GM11168 (cell line): ENCODE results near the gene TMED1.

Source experiments
- in situ Hi-C: fragments of 300-500 bp; cut with MboI; formaldehyde crosslinking; loops from one replicate; pipeline ENCODE4 v1.12.0; 2022; ENCODE audit warnings: low sequenced_read_pairs; ENCODE audit not compliant: unreplicated experiment

TMED1 gene

GRCh38 chr19:10812902-10813404, 23.1 kb downstream of the TMED1 start:
- in situ Hi-C loops, result no loop called here

- in situ Hi-C loops, result no loop called here
Measured at GRCh38 chr19:10812196-10812595, 23.8 kb downstream of the TMED1 start.

GRCh38 chr19:10811391-10812111, 24.5 kb downstream of the TMED1 start:
- in situ Hi-C loops, result no loop called here

- in situ Hi-C loops, result no loop called here
Measured at GRCh38 chr19:10809651-10810285, 26.2 kb downstream of the TMED1 start.

GRCh38 chr19:10808937-10809649, 26.9 kb downstream of the TMED1 start:
- in situ Hi-C loops, result no loop called here

GRCh38 chr19:10805758-10806247, 30.2 kb downstream of the TMED1 start:
- in situ Hi-C loops, result no loop called here

- in situ Hi-C loops, result no loop called here
Measured at GRCh38 chr19:10805065-10805757, 30.8 kb downstream of the TMED1 start.

GRCh38 chr19:10803252-10803651, 32.8 kb downstream of the TMED1 start:
- in situ Hi-C loops, result no loop called here

GRCh38 chr19:10802479-10802878, 33.5 kb downstream of the TMED1 start:
- in situ Hi-C loops, result no loop called here

GRCh38 chr19:10800488-10800887, 35.5 kb downstream of the TMED1 start:
- in situ Hi-C loops, result no loop called here

- in situ Hi-C loops, result no loop called here
Measured at GRCh38 chr19:10797541-10798256, 38.3 kb downstream of the TMED1 start.

GRCh38 chr19:10797078-10797477, 38.9 kb downstream of the TMED1 start:
- in situ Hi-C loops, result no loop called here

GRCh38 chr19:10796653-10797052, 39.4 kb downstream of the TMED1 start:
- in situ Hi-C loops, result no loop called here

- in situ Hi-C loops, result no loop called here
Measured at GRCh38 chr19:10789866-10790265, 46.1 kb downstream of the TMED1 start.

GRCh38 chr19:10788146-10788545, 47.9 kb downstream of the TMED1 start:
- in situ Hi-C loops, result no loop called here

- in situ Hi-C loops, result no loop called here
Measured at GRCh38 chr19:10784257-10784656, 51.8 kb downstream of the TMED1 start.

- in situ Hi-C loops, result no loop called here
Measured at GRCh38 chr19:10782795-10783194, 53.2 kb downstream of the TMED1 start.
